Activated T-cell treated with anti-CD3 and anti-CD28 coated beads, Interleukin-2, amount 50 U/mL, for 72 hours (primary cell): Measurements from ENCODE around the gene HIC2. TPM values are rescaled to one million over a fixed set of nuclear protein-coding genes. Genes with fewer than 3 reads are reported as not detected.

Experiments used
- total RNA-seq, 2 donors: library from RNA; stranded (reverse); gene quantifications; one replicate each; pipeline ENCODE4 v1.2.3, GENCODE V29; 2022

Gene HIC2
- total RNA-seq, 2 donors from 2014 or later: 4.3 to 5.1 TPM

Other genes starting within 250 kb of the HIC2 start
- under 1 TPM in 1 of 2 donors, not detected in 1; 0.12 TPM for gene RIMBP3B, start 33.6 kb upstream of the HIC2 start, total RNA-seq
- gene TMEM191C, start 50.0 kb downstream of the HIC2 start, total RNA-seq: 1 to 10 TPM; 1.5 to 3.0 TPM
- gene RIMBP3C, start 134.1 kb downstream of the HIC2 start, total RNA-seq: under 1 TPM in 1 of 2 donors, not detected in 1; 0.19 TPM
- gene UBE2L3, start 150.3 kb downstream of the HIC2 start, total RNA-seq: 10 to 100 TPM; 42.7 to 43.5 TPM
- 10 to 100 TPM; 39.7 to 48.8 TPM for gene YDJC, start 212.7 kb downstream of the HIC2 start, total RNA-seq
- gene CCDC116, start 215.4 kb downstream of the HIC2 start, total RNA-seq: under 1 TPM; 0.22 to 0.51 TPM
- gene SDF2L1, start 224.9 kb downstream of the HIC2 start, total RNA-seq: 10 to 100 TPM; 22.8 to 29.9 TPM
- 10 to 100 TPM; 36.4 to 39.5 TPM for gene PPIL2, start 248.6 kb downstream of the HIC2 start, total RNA-seq